DND-41 (cell line): Measurements from ENCODE around the gene TCF20.

Source experiments
- ATAC-seq: fragments of 200-7000 bp; cut with Tn5 transposase; 3 replicates; pipeline ENCODE4 v1.9.1; 2021; ENCODE audit warnings: low read depth; ENCODE audit not compliant: insufficient read depth
- DNase-seq: peaks from one replicate; pipeline ENCODE4 v3.0.0-alpha.2; 2020
- H2AFZ ChIP-seq: 2 replicates; pipeline ENCODE4 v1.6.0; 2012; ENCODE audit warnings: low read depth, low read length
- H3K27ac ChIP-seq: 2 replicates; pipeline ENCODE4 v1.5.1; 2012; ENCODE audit warnings: low read length, inconsistent platforms
- H3K27me3 ChIP-seq: fragments of 200-600 bp; sonication (generic); 2 replicates; pipeline ENCODE4 v1.6.0; 2012; ENCODE audit warnings: low read length, mild to moderate bottlenecking, inconsistent platforms; ENCODE audit not compliant: insufficient read depth, poor library complexity
- H3K36me3 ChIP-seq: 2 replicates; pipeline ENCODE4 v1.5.1; 2012; ENCODE audit warnings: low read length, inconsistent platforms; ENCODE audit not compliant: insufficient read depth
- H3K4me1 ChIP-seq: 2 replicates; pipeline ENCODE4 v1.5.1; 2012; ENCODE audit warnings: mild to moderate bottlenecking, low read length; ENCODE audit not compliant: insufficient read depth
- H3K4me2 ChIP-seq: 2 replicates; pipeline ENCODE4 v1.6.0; 2012; ENCODE audit warnings: mild to moderate bottlenecking, moderate library complexity, low read length, inconsistent platforms; ENCODE audit not compliant: insufficient read depth
- H3K4me3 ChIP-seq, 2 experiments: fragments of 200-600 bp in 1 of 2; shearing (Covaris generic) in 1 of 2; 2 replicates each; pipeline ENCODE4 v1.5.1; 2012 to 2016; ENCODE audit warnings: inconsistent platforms in 2 of 2, low read length in 2 of 2, mild to moderate bottlenecking in 2 of 2, low read depth in 1 of 2, moderate library complexity in 1 of 2
- H3K79me2 ChIP-seq: 2 replicates; pipeline ENCODE4 v1.6.0; 2012; ENCODE audit warnings: low read length, inconsistent platforms; ENCODE audit not compliant: insufficient read depth
- H3K9ac ChIP-seq: 2 replicates; pipeline ENCODE4 v1.6.0; 2012; ENCODE audit warnings: low read depth, mild to moderate bottlenecking, inconsistent platforms, low read length, moderate library complexity
- H3K9me3 ChIP-seq: 2 replicates; pipeline ENCODE4 v1.5.1; 2012; ENCODE audit warnings: low read length, moderate library complexity, mild to moderate bottlenecking, inconsistent platforms; ENCODE audit not compliant: insufficient read depth, severe bottlenecking
- H4K20me1 ChIP-seq: 2 replicates; pipeline ENCODE4 v1.6.0; 2012; ENCODE audit warnings: low read length; ENCODE audit not compliant: insufficient read depth
- CTCF ChIP-seq: IDR thresholded peaks from 2 replicates; pipeline ENCODE4 v1.5.1; 2012; ENCODE audit warnings: borderline replicate concordance, low read length, moderate library complexity, mild to moderate bottlenecking; ENCODE audit not compliant: poor library complexity, severe bottlenecking; ENCODE audit errors: extremely low read depth
- EZH2 ChIP-seq: IDR thresholded peaks from 3 replicates; pipeline ENCODE4 v1.6.1; 2012; ENCODE audit warnings: borderline replicate concordance, low read depth, mild to moderate bottlenecking, moderate library complexity, low read length, inconsistent platforms; ENCODE audit not compliant: severe bottlenecking

TCF20 gene

GRCh38 chr22:42279425-42280020 is 9.1 kb upstream of the TCF20 start:
- no peak overlapping the region for H3K4me3 ChIP-seq
- no peaks in the 10 kb centered on the region for H3K36me3 ChIP-seq
- H2AFZ ChIP-seq: no peak overlapping the region
- DNase-seq: no peak
- H4K20me1 ChIP-seq: peaks cover 65% of the 10 kb centered on the region
- H3K79me2 ChIP-seq: peaks cover 7% of the 10 kb centered on the region
- H3K9ac ChIP-seq: no peak overlapping the region
- H3K4me1 ChIP-seq: no peaks in the 10 kb centered on the region
- no peak overlapping the region for H3K4me2 ChIP-seq
- no peaks in the 10 kb centered on the region for H3K9me3 ChIP-seq
- H3K27ac ChIP-seq: no peak overlapping the region
- no peak for ATAC-seq
- H3K27me3 ChIP-seq: no peaks in the 10 kb centered on the region
- no peak for TF ChIP-seq EZH2
- TF ChIP-seq CTCF: no peak

GRCh38 chr22:42277988-42278776 is 7.7 kb upstream of the TCF20 start:
- H3K9ac ChIP-seq: no peak overlapping the region
- H3K79me2 ChIP-seq: peaks cover 6% of the 10 kb centered on the region
- no peak overlapping the region for H3K27ac ChIP-seq
- no peaks in the 10 kb centered on the region for H3K9me3 ChIP-seq
- no peaks in the 10 kb centered on the region for H3K4me1 ChIP-seq
- H3K36me3 ChIP-seq: no peaks in the 10 kb centered on the region; the same call in 1 of the 2 replicates
- H2AFZ ChIP-seq: no peak overlapping the region
- H3K4me2 ChIP-seq: no peak overlapping the region
- ATAC-seq (0 out of 3 replicates have a peak, but pooled peaks have one; percentile 31), DNase-seq (no peak)
- H3K27me3 ChIP-seq: no peaks in the 10 kb centered on the region
- peaks cover 66% of the 10 kb centered on the region for H4K20me1 ChIP-seq
- peak; percentile 19 for TF ChIP-seq CTCF
- no peak for TF ChIP-seq EZH2
- no peak overlapping the region for H3K4me3 ChIP-seq

GRCh38 chr22:42277232-42277753 is 6.8 kb upstream of the TCF20 start:
- TF ChIP-seq CTCF (no peak), EZH2 (no peak)
- no peak overlapping the region for H3K4me2 ChIP-seq
- peaks cover 6% of the 10 kb centered on the region for H3K79me2 ChIP-seq
- ATAC-seq (no peak), DNase-seq (no peak)
- no peak overlapping the region for H3K27ac ChIP-seq
- no peak overlapping the region for H3K4me3 ChIP-seq
- no peaks in the 10 kb centered on the region for H3K4me1 ChIP-seq
- H4K20me1 ChIP-seq: peaks cover 63% of the 10 kb centered on the region
- no peaks in the 10 kb centered on the region; the same call in 1 of the 2 replicates for H3K36me3 ChIP-seq
- H2AFZ ChIP-seq: no peak overlapping the region
- no peaks in the 10 kb centered on the region for H3K27me3 ChIP-seq
- no peaks in the 10 kb centered on the region for H3K9me3 ChIP-seq
- no peak overlapping the region for H3K9ac ChIP-seq
